Ascending aorta (tissue), 2 donors: ENCODE results near the gene IDH3B. TPM values are rescaled to one million over a fixed set of nuclear protein-coding genes. Genes with fewer than 3 reads are reported as not detected.

Experiments used
- DNase-seq, 2 donors: peaks; one replicate each; pipeline ENCODE4 v3.0.0-alpha.2; 2019; ENCODE audit warnings: low spot score in 2 of 2
- H3K27ac ChIP-seq, 2 donors: fragments of 200-600 bp; sonication (generic); one replicate each; pipeline ENCODE4 v1.5.1; 2016 to 2017; ENCODE audit warnings: mild to moderate bottlenecking in 1 of 2
- H3K27me3 ChIP-seq: fragments of 200-600 bp; sonication (generic); one replicate; pipeline ENCODE4 v1.5.1; 2017
- H3K36me3 ChIP-seq, 2 donors: fragments of 200-600 bp; sonication (generic); one replicate each; pipeline ENCODE4 v1.5.1; 2016
- H3K4me1 ChIP-seq, 2 donors: fragments of 200-600 bp; sonication (generic); one replicate each; pipeline ENCODE4 v1.5.1; 2016 to 2017; ENCODE audit warnings: mild to moderate bottlenecking in 1 of 2
- H3K4me3 ChIP-seq, 2 donors: fragments of 200-600 bp; sonication (generic); one replicate each; pipeline ENCODE4 v1.5.1; 2016 to 2017; ENCODE audit warnings: mild to moderate bottlenecking in 1 of 2
- H3K9me3 ChIP-seq, 2 donors: fragments of 200-600 bp; sonication (generic); one replicate each; pipeline ENCODE4 v1.5.1; 2016
- intact Hi-C: fragments of 100-400 bp; cut with DNase I; formaldehyde crosslinking; loops from one replicate; pipeline ENCODE4 v1.15.1; 2023
- total RNA-seq: library from RNA; depleted of rRNA; stranded (reverse); fragments of >200 nt; gene quantifications from one replicate; pipeline ENCODE4 v1.1.0, GENCODE V29; 2016
- TF ChIP-seq, protein P1 (sequence below), 3 experiments: fragments of 200-600 bp in 2 of 3; fragments of 450-650 bp in 1 of 3; sonication (generic) in 2 of 3; IDR thresholded peaks; one replicate each; pipeline ENCODE4 v1.5.1; 2016 to 2019; ENCODE audit warnings: antibody characterized with exemption in 3 of 3, mild to moderate bottlenecking in 1 of 3, moderate library complexity in 1 of 3

The IDH3B gene
- total RNA-seq, 1 donor from 2014 or later, result 24.9 TPM

DNA sequence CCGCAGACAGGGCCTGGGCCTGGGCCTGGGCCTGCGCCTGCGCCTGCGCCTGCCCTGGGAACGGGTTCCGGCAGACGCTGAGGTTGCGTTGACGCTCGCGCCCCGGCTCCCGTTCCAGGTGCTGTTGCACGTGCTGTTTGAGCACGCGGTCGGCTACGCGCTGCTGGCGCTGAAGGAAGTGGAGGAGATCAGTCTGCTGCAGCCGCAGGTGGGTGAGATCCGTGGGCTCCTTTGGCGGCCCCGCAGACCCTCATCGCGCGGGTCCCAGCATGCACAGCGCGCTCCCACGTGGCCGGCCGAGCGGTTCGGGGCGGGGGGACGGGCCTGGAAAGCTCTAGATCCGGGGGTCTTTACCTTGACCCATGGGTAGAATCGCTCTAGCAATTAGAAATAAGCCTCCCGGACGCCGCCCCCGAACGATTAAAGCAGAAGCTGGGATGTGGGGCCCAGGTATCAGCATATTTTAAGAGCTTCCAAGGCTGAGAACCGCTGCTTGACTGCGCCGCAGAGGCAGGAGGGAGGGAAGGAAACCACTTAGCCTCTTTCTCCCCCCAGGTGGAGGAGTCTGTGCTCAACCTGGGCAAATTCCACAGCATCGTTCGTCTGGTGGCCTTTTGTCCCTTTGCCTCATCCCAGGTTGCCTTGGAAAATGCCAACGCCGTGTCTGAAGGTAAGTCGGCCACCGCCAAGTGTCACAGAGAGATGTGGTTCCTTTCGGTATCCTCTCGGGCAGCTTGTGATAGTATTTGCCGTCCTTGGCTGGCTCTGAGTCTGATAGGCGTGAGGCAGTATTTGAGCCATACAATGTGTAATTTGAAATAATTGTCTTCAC, 11.1 kb downstream of the IDH3B start:
- Histone ChIP-seq H3K4me3 (peak overlapping the region; percentile 69 to 87), H3K27me3 (no peaks in the 10 kb centered on the region), H3K36me3 (peaks cover 32 to 41% of the 10 kb centered on the region in 2 donors), H3K4me1 (peaks cover 9 to 15% of the 10 kb centered on the region in 2 donors), H3K27ac (peak overlapping the region; percentile 81 to 82), H3K9me3 (no peaks in the 10 kb centered on the region)
- intact Hi-C loops, result loop anchor here (1.0 to 10.0 kb wide), 11 partner anchors 11 to 1188 kb away; partner anchors contain the start of genes DNAAF9, IDH3B, NSFL1C and PCED1A
- TF ChIP-seq, protein P1, sequence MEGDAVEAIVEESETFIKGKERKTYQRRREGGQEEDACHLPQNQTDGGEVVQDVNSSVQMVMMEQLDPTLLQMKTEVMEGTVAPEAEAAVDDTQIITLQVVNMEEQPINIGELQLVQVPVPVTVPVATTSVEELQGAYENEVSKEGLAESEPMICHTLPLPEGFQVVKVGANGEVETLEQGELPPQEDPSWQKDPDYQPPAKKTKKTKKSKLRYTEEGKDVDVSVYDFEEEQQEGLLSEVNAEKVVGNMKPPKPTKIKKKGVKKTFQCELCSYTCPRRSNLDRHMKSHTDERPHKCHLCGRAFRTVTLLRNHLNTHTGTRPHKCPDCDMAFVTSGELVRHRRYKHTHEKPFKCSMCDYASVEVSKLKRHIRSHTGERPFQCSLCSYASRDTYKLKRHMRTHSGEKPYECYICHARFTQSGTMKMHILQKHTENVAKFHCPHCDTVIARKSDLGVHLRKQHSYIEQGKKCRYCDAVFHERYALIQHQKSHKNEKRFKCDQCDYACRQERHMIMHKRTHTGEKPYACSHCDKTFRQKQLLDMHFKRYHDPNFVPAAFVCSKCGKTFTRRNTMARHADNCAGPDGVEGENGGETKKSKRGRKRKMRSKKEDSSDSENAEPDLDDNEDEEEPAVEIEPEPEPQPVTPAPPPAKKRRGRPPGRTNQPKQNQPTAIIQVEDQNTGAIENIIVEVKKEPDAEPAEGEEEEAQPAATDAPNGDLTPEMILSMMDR (IDR thresholded peaks at IDR 0.05), result no peak
- peak in 1 of 2 donors; percentile 69 for DNase-seq

DNA sequence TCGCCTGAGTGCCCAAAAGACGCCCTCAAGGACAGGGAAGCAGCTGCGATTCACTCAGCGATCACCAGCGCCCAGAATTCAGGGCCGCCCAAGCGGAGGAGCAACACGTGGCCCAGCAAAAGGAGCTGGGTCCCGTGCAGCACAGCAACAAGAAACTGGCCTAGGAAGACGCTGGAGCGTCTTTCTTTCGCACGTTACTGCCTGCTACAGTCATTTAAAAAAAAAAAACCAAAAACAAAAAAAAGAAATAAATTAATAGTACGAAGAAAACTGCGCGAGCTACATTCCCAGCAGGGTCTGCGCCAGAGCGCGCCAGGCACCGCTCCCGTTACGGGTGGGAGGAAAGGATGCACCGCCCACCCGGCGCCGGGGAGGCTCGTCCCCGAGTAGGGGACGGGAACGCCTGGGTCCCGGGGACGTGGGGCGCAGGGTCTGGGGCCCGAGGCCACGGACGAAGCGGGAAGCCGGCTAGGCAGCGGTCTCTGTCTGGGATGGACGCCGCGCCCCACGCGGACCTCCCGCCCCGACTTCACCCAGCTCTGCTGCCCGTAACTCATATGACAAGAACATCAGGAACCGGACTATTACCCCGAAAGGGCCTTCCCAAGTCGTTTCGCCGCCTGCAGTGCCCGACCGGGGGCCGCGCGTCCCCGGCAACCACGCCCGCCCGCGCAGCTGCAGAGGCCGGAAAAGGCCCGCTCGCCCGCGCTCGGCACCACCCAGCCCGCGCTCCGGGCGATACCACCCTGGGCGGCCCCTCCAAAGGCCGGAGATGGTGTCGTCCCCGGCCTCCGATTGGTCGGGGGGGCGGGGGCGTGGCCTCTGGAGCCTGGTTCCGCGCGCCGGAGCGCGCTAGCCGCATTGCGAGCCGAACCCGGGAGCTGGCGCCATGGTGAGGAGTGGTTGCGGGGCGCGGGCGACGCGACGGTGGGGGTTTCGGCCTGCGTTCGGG, 12.0 kb downstream of the IDH3B start, which contains the start of gene NOP56:
NOP56 (plus strand) TSS at position 861 of the 952 bp plus-strand sequence; CDS start at position 890, 29 bp downstream.
- Histone ChIP-seq H3K27ac (peak within 1 kb of the TSS; percentile 81 to 82), H3K9me3 (no peaks in the 10 kb centered on the region), H3K4me1 (peaks cover 9 to 15% of the 10 kb centered on the region in 2 donors), H3K36me3 (peaks cover 23 to 32% of the 10 kb centered on the region in 2 donors), H3K27me3 (no peaks in the 10 kb centered on the region), H3K4me3 (peak within 1 kb of the TSS; percentile 69 to 87)
- TF ChIP-seq, protein P1 (IDR thresholded peaks at IDR 0.05), result no peak
- intact Hi-C loops, result loop anchor here (1.0 to 10.0 kb wide), 11 partner anchors 12 to 1187 kb away; partner anchors contain the start of genes DNAAF9, IDH3B, NSFL1C and PCED1A
- peak; percentile 48 to 94 for DNase-seq

DNA sequence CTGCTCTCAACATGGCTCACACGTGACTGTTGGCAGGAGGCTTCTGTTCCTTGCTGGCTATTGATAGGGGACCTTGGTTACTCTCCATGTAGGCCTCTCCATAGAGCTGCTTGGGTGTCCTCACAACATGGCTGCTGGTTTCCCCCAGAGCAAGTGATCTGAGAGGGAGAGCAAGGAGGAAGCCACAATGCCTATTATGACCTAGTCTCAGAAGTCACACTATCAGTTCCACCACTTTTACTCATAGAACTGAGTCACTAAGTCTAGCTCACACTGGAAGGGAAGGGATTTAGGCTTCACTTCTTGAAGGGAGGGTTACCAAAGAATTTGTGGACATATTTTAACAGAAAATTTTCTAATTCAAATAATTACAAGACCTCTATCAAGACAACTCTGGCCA, 20.3 kb downstream of the IDH3B start:
- H3K36me3 ChIP-seq, result peaks cover 0 to 7% of the 10 kb centered on the region in 2 donors

DNA sequence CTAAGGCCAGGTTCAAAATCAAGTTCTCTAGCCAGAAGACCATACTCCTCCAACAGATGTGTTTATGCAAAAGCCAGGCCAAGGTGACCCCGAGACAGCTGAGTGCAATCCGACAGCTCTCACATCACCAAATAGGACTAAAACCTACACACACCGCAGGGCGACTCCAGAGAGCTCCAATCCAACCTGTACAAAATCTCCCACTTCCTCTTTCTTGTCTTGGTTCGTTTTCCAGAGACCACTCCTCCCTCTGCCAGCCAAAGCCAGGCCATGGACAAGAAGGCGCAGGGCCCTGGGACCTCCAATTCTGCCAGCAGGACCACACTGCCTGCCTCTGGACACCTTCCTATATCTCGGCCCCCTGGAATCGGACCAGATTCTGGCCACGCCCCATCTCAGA, 23.1 kb downstream of the IDH3B start:
- Histone ChIP-seq H3K4me3 (no peak overlapping the region), H3K27me3 (no peaks in the 10 kb centered on the region), H3K9me3 (no peaks in the 10 kb centered on the region), H3K36me3 (peaks cover 0 to 7% of the 10 kb centered on the region in 2 donors), H3K27ac (no peak overlapping the region), H3K4me1 (no peaks in the 10 kb centered on the region)
- TF ChIP-seq, protein P1 (IDR thresholded peaks at IDR 0.05), result no peak
- DNase-seq, result no peak
- intact Hi-C loops, result no loop called here

More for the DNA sequence above, 20.3 kb downstream of the IDH3B start:
- Histone ChIP-seq H3K4me1 (no peaks in the 10 kb centered on the region), H3K9me3 (no peaks in the 10 kb centered on the region), H3K4me3 (no peak overlapping the region), H3K27ac (no peak overlapping the region), H3K27me3 (no peaks in the 10 kb centered on the region)
- DNase-seq, result no peak
- TF ChIP-seq, protein P1 (IDR thresholded peaks at IDR 0.05), result no peak
- intact Hi-C loops, result no loop called here

DNA sequence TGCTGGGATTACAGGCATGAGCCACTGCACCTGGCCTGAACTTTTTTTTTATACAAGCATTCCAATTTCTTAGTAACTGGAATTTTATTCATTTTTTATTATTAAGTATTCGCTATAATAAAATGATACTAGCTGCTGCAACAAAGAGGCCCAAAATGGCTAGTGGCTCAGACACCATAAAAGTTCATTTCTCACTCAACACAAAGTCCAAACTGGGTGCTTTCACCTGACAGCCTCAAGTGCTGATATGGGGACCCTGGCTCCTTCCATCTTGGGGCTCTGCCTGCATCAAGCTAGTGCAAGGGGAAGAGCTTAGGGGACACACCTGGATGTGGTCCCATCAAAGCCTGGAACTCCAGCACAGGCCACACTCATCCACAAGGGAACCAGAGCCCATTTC, 23.8 kb downstream of the IDH3B start:
- H3K4me3 ChIP-seq, result no peak overlapping the region
- intact Hi-C loops, result no loop called here
- H3K9me3 ChIP-seq, result no peaks in the 10 kb centered on the region
- peaks cover 0 to 7% of the 10 kb centered on the region in 2 donors for H3K36me3 ChIP-seq
- TF ChIP-seq, protein P1 (IDR thresholded peaks at IDR 0.05), result no peak
- H3K4me1 ChIP-seq, result no peaks in the 10 kb centered on the region
- H3K27ac ChIP-seq, result no peak overlapping the region
- DNase-seq, result no peak
- H3K27me3 ChIP-seq, result no peaks in the 10 kb centered on the region
